ENCODE results near the gene PKHD1.

The PKHD1 gene

DNA sequence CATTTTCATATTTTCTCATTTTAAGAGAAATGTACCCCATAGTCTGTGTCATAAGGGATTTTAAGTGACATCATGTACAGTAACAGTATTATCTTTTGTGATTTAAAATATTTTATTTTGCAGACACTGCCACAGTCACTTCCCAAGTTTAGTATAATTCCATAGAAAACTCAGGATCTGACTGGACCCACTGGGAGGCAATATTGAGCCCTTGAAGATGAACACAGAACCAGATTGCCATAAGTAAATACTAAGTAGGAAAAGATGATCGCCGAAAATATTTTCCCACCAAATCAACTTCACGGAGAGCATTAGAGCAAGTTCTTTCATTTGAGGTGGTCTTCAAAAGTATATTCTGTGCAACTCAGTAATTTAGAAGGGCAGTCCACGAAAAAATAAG lies 17.6 kb upstream of the PKHD1 start:
- DNase-seq: no peak

GRCh38 chr6:52103623-52104022 lies 16.2 kb upstream of the PKHD1 start:
- no peak for DNase-seq

GRCh38 chr6:52102405-52102804 lies 15.0 kb upstream of the PKHD1 start:
- DNase-seq: no peak

- no peak for DNase-seq
These were observed 11.3 kb upstream of the PKHD1 start for GRCh38 chr6:52098721-52099120.

GRCh38 chr6:52089758-52090348 lies 2.4 kb upstream of the PKHD1 start:
- no peak for DNase-seq

GRCh38 chr6:52086741-52087140 lies 672 bp downstream of the PKHD1 start:
- no peak for DNase-seq

- DNase-seq: no peak
These were observed 6.2 kb downstream of the PKHD1 start for GRCh38 chr6:52081237-52081636.

DNA sequence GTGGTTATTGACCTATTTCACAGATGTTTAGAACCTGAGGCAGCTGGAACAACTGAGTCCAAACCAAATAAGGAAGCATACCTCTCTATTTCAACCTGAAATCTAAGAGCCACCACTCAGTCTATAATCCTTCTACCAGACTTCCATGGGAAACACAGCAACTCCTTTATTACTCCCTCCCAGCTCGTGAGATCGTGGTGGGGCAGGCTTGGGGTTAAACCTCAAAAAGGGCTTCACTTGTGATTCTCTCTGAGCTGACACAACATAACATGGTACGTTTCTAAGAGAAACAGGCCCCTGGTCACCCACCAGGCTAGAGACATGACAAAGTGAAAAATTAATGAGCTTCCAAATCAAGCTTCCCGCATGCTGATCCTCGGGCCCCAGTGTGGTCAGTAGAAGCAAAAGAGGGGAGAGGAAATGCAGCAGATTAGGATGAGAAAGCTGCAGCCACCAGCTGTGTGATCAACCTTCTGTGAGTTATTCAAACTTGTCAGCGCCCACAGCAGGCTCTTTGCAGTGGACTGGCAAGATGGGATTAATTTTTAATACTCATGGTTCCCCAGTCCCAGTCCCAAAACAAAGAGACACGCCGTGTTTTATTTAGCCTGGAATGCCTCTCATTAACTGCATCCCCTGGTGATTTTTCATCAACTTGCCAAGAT lies 9.3 kb downstream of the PKHD1 start:
- DNase-seq: no peak

- DNase-seq: no peak
These were observed 10.1 kb downstream of the PKHD1 start for GRCh38 chr6:52077180-52077884.

DNA sequence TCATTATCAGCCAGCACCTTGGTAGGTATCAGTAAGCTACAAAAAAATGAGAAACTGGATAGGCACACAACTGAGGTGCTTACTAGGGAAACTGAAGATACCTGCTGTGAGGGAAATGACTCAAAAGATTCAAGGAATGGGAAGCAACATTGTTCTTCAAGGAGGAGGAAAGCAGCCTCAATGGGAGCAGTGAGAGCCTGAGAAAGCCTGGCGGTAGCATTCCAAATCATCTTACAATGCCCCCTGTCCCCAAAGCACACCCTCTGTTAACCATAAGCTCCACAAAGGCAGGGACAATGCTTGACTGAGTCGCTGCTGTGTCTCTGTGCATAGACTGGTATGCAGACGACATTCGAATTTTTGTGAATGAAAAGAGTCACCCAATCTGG lies 10.6 kb downstream of the PKHD1 start:
- no peak for DNase-seq

DNA sequence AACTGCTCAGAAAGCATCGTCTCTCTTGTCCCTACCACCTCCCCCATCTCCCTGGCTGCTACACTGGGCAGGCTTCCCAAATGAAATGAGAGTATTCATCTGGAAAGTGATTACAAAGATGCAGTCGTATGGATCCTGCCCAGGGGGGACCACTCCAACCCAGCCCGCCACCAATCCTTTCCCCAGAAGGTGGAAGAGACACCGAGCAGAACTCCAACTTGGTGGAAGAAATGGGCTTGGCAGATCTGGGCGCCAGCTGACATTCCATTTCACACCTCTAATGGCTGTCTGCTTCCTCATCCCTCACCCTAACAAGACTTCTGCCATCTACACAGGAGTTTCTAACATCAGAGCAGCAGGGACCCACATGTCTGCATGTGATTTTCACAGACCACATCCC lies 12.7 kb downstream of the PKHD1 start:
- DNase-seq: no peak

GRCh38 chr6:52074155-52074554 lies 13.3 kb downstream of the PKHD1 start:
- DNase-seq: no peak

- DNase-seq: no peak
These were observed 21.8 kb downstream of the PKHD1 start for GRCh38 chr6:52065621-52066020.

DNA sequence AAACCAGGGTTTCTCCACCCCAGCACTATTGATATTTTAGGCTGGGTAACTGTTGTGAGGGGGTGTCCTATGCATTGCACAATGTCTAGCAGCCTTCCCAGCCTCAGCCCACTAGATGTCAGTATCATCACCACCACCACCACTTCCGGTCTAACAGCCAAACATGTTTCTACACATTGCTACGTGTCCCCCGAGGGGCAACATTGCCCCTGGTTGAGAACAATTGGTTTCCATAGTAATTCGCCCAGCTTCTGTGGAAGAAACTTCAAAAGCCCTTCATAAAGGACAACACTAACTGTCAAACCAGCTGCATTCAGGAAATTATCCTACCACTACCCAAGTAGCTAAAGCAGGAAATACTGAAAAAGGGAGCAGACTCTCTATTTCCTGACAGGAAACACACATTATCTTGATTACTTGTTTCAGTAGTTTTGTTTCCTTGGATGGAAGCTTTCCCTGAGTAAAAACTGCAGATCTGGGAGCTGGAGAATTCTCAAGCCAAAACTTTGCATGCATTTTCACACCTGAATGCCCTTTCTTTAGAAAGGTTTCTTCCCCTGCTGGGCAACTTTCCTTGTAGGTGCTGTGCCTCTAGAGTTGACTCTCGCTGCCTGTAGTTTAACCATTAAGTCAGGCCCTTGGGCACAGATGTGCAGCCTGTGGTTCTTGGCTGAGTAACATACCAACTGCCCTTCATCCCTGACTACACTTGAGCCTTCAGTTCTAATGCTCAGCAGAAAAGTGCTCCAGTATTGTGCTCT lies 23.6 kb downstream of the PKHD1 start:
- DNase-seq: peak; percentile 3

DNA sequence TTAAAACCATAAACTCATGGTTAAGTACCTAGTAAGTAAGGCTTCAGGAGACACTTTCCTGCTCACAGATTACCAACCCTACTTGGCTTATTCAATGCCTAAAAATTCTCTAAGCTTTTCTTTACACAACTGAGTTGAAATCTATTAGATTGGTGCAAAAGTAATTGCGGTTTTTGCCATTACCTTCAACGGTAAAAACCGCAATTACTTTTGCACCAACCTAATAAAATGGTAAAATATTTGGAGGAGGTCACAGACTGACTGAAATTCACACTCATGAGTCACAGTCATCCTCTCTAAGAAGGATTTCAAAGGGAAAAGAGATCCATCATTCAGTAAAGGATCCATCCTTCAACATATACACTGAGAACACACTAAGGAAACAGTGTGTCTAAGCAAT lies 25.9 kb downstream of the PKHD1 start:
- no peak for DNase-seq

GRCh38 chr6:52059821-52060220 lies 27.6 kb downstream of the PKHD1 start:
- no peak for DNase-seq

DNA sequence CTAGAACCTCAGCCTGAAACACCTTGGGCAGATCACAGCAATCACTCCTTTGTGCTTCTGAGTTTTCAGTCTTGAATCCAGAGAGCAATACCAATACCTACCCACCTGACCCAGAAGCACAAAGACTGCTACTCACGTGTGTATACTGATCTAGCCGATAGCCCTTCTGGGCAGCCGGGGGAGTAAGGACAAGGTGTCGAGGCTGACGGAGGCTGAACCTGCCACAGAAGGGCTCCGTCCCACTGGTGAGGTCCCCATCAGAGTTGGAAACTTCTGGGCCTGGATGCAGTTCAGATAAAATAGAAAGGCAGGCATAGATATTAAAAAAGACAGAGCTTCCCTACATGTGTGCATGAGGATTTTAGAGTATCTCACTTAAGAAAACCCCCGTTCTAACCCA lies 32.0 kb downstream of the PKHD1 start:
- DNase-seq: no peak

GRCh38 chr6:52053038-52053695 lies 34.2 kb downstream of the PKHD1 start:
- DNase-seq: no peak

DNA sequence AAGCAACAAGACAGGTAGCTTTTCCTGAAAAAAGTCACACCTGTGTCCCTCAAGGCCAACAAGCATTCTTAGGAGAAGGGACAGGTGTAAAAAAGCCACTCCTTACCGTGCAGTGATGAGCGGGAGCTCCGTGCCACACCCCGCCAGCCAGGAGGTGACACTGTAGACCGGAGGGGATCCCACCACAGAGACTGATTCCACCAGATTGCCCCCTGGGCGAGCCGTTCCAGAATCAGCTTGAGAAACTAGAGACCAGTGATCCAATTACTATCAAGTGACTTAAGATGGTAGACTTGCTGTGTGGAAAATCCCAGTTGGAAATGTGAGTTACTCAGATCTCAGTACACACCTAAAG lies 37.4 kb downstream of the PKHD1 start:
- DNase-seq: no peak

DNA sequence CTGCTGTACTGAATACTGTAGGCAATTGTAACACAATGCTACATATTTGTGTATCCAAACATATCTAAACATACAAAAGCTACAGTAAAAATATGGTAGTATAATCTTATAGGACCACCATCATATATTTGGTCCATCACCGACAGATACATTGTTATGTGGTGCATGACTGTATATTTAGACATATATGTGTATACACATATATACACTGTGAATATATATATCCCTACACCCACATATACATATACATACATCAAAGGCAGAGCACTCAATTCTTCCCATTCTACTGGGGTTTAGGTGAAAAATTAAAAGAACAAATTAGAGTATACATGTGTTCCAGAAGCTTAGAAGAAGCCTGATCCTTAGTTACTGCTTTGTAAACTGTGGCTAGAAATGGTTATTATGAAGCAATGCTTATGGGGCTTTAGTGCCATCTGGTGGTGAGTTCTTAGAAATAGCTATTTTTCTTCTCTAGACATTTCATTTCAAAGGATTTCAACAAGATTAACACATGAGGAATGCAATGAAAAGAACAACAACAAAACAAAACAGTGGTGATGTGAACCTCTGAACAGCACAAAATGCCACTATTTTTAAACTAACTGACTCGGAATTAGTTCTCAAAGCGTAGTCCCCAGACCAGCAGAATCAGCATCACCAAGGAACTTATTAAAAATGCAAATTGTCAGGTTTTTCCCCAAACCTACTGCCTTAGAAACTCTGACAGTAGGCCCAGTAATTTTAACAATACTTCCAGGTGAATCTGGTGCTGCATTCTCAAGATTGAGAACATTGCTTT lies 38.0 kb downstream of the PKHD1 start:
- peak; percentile 5 for DNase-seq

DNA sequence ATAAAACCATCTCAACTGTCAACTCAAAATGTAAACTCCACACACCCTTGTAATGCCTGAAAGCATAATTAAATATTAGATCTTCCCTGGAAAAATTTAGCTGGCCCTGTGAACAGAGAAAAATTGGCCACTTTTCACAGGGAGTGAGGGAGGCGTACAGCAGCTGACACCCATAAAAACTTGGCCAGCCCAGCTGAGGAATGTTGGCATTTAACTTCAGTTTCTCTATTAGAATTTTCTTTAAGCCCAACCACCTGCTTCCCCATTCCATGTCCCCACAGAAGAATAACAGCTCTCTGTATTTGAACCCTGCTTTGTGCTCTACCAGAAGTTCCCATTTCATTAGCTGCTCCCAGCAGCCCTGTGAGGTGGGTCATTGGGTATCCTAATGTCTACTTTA lies 41.0 kb downstream of the PKHD1 start:
- no peak for DNase-seq

GRCh38 chr6:52045481-52045880 lies 41.9 kb downstream of the PKHD1 start:
- DNase-seq: no peak

Data from NCI-H146 (cell line).